ENCODE results near the gene UGT2B17. TPM values are rescaled to one million over a fixed set of nuclear protein-coding genes. Genes with fewer than 3 reads are reported as not detected.

Gene UGT2B17
- total and polyA plus RNA-seq, 4 donors: 1.3 to 17.2 (median 4.7) TPM; not detected in 1

DNA sequence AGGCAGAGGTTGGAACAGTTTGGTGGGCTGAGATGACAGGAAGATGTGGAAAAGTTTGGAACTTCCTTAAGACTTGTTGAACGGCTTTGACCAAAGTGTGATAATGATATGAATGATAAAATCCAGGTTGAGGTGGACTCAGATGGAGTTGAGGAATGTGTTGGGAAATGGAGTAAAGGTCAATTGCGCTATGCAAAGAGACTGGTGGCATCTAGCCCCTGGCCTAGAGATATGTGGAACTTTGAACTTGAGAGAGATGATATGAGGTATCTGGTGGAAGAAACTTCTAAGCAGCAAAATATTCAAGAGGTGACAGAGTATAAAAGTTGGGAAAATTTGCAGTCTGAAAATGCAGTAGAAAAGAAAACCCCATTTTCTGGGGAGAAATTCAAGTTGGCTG is 21.4 kb upstream of the UGT2B17 start (continued):
- TF ChIP-seq EGR1 (IDR thresholded peaks at IDR 0.05; ENCODE audit: low read depth in 2 of 2) (no peak), SP1 (IDR thresholded peaks at IDR 0.05) (peak; percentile 89), FOXA1 (IDR thresholded peaks at IDR 0.05) (peak; percentile 12), GABPA (IDR thresholded peaks at IDR 0.05 in 1 of 2, conservative IDR thresholded peaks at IDR 0.05 in 1 of 2) (no peak), NR2F2 (IDR thresholded peaks at IDR 0.05) (no peak), JUND (IDR thresholded peaks at IDR 0.05) (peak; percentile 25 to 73)
- TF ChIP-seq, protein P1, sequence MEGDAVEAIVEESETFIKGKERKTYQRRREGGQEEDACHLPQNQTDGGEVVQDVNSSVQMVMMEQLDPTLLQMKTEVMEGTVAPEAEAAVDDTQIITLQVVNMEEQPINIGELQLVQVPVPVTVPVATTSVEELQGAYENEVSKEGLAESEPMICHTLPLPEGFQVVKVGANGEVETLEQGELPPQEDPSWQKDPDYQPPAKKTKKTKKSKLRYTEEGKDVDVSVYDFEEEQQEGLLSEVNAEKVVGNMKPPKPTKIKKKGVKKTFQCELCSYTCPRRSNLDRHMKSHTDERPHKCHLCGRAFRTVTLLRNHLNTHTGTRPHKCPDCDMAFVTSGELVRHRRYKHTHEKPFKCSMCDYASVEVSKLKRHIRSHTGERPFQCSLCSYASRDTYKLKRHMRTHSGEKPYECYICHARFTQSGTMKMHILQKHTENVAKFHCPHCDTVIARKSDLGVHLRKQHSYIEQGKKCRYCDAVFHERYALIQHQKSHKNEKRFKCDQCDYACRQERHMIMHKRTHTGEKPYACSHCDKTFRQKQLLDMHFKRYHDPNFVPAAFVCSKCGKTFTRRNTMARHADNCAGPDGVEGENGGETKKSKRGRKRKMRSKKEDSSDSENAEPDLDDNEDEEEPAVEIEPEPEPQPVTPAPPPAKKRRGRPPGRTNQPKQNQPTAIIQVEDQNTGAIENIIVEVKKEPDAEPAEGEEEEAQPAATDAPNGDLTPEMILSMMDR (IDR thresholded peaks at IDR 0.05; ENCODE audit: low read depth, low read length, missing input control): no peak

DNA sequence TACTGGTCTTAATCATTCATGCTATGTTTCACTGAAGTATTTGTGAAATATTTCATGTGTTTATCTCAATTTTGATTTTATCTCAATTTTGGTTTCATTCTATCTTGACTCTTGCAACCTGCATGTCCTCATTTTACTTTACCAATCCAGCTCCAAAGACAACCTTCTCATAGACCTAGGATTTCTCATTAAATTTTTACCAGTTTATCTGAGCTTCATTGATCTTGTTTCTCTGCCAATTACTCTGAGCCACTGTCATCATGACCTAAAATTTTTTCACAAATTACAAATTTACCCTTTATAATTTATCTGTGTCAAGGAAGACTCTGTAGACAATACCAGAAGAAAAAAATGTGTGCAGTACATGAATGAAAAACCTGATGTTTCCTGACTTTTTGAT is 18.6 kb upstream of the UGT2B17 start:
- H3K4me1 ChIP-seq (ENCODE audit: control insufficient read depth in 4 of 4, insufficient read depth in 4 of 4, low read length in 3 of 4): peaks cover 0 to 15% (median 4%) of the 10 kb centered on the region in 4 donors
- H3K36me3 ChIP-seq (ENCODE audit: control insufficient read depth in 4 of 4, insufficient read depth in 3 of 4, low read depth in 1 of 4, low read length in 3 of 4): no peaks in the 10 kb centered on the region
- H3K9me3 ChIP-seq (ENCODE audit: control insufficient read depth in 4 of 4, low read length in 3 of 4): no peaks in the 10 kb centered on the region
- no peak overlapping the region for H3K9ac ChIP-seq (ENCODE audit: low read depth in 1 of 2, low read length in 2 of 2)
- no peaks in the 10 kb centered on the region for H3K27me3 ChIP-seq (ENCODE audit: control insufficient read depth in 4 of 4, insufficient read depth in 4 of 4, low read length in 3 of 4)
- H3K27ac ChIP-seq (ENCODE audit: low read depth in 1 of 2, low read length in 2 of 2): no peak overlapping the region
- no peak overlapping the region for H3K4me3 ChIP-seq (ENCODE audit: low read depth in 1 of 3, low read length in 3 of 3)
- TF ChIP-seq RAD21 (IDR thresholded peaks at IDR 0.05): peak in 1 of 2 donors; percentile 25
- peak; percentile 35 to 58 for TF ChIP-seq RXRA (IDR thresholded peaks at IDR 0.05)
- TF ChIP-seq TAF1 (conservative IDR thresholded peaks at IDR 0.05): no peak
- TF ChIP-seq, protein P2, sequence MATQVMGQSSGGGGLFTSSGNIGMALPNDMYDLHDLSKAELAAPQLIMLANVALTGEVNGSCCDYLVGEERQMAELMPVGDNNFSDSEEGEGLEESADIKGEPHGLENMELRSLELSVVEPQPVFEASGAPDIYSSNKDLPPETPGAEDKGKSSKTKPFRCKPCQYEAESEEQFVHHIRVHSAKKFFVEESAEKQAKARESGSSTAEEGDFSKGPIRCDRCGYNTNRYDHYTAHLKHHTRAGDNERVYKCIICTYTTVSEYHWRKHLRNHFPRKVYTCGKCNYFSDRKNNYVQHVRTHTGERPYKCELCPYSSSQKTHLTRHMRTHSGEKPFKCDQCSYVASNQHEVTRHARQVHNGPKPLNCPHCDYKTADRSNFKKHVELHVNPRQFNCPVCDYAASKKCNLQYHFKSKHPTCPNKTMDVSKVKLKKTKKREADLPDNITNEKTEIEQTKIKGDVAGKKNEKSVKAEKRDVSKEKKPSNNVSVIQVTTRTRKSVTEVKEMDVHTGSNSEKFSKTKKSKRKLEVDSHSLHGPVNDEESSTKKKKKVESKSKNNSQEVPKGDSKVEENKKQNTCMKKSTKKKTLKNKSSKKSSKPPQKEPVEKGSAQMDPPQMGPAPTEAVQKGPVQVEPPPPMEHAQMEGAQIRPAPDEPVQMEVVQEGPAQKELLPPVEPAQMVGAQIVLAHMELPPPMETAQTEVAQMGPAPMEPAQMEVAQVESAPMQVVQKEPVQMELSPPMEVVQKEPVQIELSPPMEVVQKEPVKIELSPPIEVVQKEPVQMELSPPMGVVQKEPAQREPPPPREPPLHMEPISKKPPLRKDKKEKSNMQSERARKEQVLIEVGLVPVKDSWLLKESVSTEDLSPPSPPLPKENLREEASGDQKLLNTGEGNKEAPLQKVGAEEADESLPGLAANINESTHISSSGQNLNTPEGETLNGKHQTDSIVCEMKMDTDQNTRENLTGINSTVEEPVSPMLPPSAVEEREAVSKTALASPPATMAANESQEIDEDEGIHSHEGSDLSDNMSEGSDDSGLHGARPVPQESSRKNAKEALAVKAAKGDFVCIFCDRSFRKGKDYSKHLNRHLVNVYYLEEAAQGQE (IDR thresholded peaks at IDR 0.05): no peak
- TF ChIP-seq HNF4A (conservative IDR thresholded peaks at IDR 0.05): peak; percentile 43 to 52
- peak; percentile 46 for TF ChIP-seq YY1 (IDR thresholded peaks at IDR 0.05)
- TF ChIP-seq JUND (IDR thresholded peaks at IDR 0.05): peak in 1 of 2 donors; percentile 14
- TF ChIP-seq SP1 (IDR thresholded peaks at IDR 0.05): peak; percentile 16
- no peak for DNase-seq (ENCODE audit: low spot score)

DNA sequence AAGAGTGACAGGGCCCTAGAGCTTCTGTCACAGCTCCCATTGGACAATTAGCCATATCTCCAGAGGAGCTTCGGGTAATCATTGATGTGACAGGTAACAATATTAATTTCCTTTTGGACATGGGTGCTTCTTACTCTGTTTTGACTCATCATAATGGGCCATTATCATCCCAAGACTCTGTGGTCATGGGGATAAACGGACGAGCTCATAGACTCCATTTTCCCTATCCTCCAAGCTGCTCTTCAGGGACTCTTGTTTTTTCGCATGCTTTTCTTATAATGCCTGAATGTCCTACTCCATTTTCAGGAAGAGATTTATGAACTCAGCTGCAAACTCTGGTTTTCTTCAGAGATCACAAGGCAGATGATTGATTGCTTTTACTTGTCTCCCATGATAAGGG is 17.0 kb upstream of the UGT2B17 start:
- no peak for DNase-seq (ENCODE audit: low spot score)
- Histone ChIP-seq H3K9ac (ENCODE audit: low read depth in 1 of 2, low read length in 2 of 2) (no peak overlapping the region), H3K4me1 (ENCODE audit: control insufficient read depth in 4 of 4, insufficient read depth in 4 of 4, low read length in 3 of 4) (peaks cover 0 to 15% (median 4%) of the 10 kb centered on the region in 4 donors), H3K27ac (ENCODE audit: low read depth in 1 of 2, low read length in 2 of 2) (no peak overlapping the region), H3K27me3 (ENCODE audit: control insufficient read depth in 4 of 4, insufficient read depth in 4 of 4, low read length in 3 of 4) (no peaks in the 10 kb centered on the region), H3K36me3 (ENCODE audit: control insufficient read depth in 4 of 4, insufficient read depth in 3 of 4, low read depth in 1 of 4, low read length in 3 of 4) (no peaks in the 10 kb centered on the region), H3K4me3 (ENCODE audit: low read depth in 1 of 3, low read length in 3 of 3) (no peak overlapping the region), H3K9me3 (ENCODE audit: control insufficient read depth in 4 of 4, low read length in 3 of 4) (no peaks in the 10 kb centered on the region)
- TF ChIP-seq, protein P1 (IDR thresholded peaks at IDR 0.05; ENCODE audit: low read depth, low read length, missing input control): no peak
- TF ChIP-seq EGR1 (IDR thresholded peaks at IDR 0.05; ENCODE audit: low read depth in 2 of 2): no peak
- no peak for TF ChIP-seq FOXA2 (IDR thresholded peaks at IDR 0.05)
- TF ChIP-seq, protein P3, sequence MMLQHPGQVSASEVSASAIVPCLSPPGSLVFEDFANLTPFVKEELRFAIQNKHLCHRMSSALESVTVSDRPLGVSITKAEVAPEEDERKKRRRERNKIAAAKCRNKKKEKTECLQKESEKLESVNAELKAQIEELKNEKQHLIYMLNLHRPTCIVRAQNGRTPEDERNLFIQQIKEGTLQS (IDR thresholded peaks at IDR 0.05): no peak
- no peak for TF ChIP-seq SP1 (IDR thresholded peaks at IDR 0.05)
- TF ChIP-seq, protein P4, sequence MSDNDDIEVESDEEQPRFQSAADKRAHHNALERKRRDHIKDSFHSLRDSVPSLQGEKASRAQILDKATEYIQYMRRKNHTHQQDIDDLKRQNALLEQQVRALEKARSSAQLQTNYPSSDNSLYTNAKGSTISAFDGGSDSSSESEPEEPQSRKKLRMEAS (IDR thresholded peaks at IDR 0.05): no peak
- no peak for TF ChIP-seq GABPA (IDR thresholded peaks at IDR 0.05 in 1 of 2, conservative IDR thresholded peaks at IDR 0.05 in 1 of 2)
- TF ChIP-seq RXRA (IDR thresholded peaks at IDR 0.05): no peak
- no peak for TF ChIP-seq NR2F2 (IDR thresholded peaks at IDR 0.05)
- TF ChIP-seq FOXA1 (IDR thresholded peaks at IDR 0.05): no peak
- 91% methylated on average over 4 of the region's 4 CpGs for WGBS
